Astrocyte of the cerebellum (primary cell): ENCODE data around the gene CCDC88A.

ENCODE experiments used
- DNase-seq: peaks from one replicate; pipeline ENCODE4 v3.0.0-alpha.2; 2011; ENCODE audit warnings: low read depth
- H3K4me3 ChIP-seq: 2 replicates; pipeline ENCODE4 v1.5.1; 2011; ENCODE audit warnings: mild to moderate bottlenecking, low read depth, low read length, moderate library complexity
- in situ Hi-C: cut with HindIII; loops from 2 replicates; pipeline ENCODE4 v1.10.0; 2017; ENCODE audit warnings: low sequenced_read_pairs
- TF ChIP-seq, protein P1 (sequence below): IDR thresholded peaks from 2 replicates; pipeline ENCODE4 v1.5.1; 2012; ENCODE audit warnings: low read length, low read depth, moderate library complexity, mild to moderate bottlenecking; ENCODE audit errors: missing control alignments

The CCDC88A gene, protein sequence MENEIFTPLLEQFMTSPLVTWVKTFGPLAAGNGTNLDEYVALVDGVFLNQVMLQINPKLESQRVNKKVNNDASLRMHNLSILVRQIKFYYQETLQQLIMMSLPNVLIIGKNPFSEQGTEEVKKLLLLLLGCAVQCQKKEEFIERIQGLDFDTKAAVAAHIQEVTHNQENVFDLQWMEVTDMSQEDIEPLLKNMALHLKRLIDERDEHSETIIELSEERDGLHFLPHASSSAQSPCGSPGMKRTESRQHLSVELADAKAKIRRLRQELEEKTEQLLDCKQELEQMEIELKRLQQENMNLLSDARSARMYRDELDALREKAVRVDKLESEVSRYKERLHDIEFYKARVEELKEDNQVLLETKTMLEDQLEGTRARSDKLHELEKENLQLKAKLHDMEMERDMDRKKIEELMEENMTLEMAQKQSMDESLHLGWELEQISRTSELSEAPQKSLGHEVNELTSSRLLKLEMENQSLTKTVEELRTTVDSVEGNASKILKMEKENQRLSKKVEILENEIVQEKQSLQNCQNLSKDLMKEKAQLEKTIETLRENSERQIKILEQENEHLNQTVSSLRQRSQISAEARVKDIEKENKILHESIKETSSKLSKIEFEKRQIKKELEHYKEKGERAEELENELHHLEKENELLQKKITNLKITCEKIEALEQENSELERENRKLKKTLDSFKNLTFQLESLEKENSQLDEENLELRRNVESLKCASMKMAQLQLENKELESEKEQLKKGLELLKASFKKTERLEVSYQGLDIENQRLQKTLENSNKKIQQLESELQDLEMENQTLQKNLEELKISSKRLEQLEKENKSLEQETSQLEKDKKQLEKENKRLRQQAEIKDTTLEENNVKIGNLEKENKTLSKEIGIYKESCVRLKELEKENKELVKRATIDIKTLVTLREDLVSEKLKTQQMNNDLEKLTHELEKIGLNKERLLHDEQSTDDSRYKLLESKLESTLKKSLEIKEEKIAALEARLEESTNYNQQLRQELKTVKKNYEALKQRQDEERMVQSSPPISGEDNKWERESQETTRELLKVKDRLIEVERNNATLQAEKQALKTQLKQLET (N-terminal part only)

DNA sequence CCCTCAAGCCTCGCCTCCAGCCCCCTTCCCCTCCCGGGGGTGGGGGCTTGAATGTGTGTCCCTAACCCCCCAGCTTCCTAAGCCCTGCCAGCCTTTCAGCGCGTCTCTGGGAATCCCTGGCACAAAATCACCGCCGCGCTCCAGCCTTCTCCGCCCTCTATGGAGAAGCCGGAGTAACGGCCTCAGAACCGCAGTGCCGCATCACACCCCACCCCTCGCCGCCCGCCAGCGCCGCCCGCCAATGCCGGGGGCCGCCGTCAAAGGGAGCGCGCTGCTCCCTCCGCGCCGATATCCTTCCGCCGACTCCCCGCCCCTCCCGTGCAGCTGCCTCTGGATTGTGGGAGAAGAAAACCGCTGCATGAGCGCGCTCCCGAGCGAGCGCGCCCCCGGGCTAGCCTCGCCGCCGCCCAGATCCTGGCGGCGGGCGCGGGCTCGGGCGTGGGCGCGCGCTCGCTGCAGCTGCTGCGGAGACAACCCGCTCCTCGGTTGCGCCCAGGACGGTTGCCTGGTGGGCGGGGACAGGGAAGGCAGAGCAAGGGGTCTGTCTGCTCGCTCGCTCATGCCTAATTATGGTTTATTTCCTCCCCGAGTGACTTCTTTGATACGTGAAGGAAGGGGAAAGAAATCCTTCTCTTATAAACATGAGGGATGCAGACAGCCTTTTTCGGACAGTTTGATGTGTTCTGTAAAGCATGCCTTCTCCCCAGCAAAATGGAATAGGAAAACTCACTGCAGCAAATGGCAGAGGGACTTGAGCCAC is at the start of gene CCDC88A:
CCDC88A (minus strand) TSS at position 178 of the 760 bp plus-strand sequence. CDS start 777 bp downstream, outside the sequence.
- H3K4me3 ChIP-seq, result peak within 1 kb of the TSS; percentile 84
- TF ChIP-seq, protein P1, sequence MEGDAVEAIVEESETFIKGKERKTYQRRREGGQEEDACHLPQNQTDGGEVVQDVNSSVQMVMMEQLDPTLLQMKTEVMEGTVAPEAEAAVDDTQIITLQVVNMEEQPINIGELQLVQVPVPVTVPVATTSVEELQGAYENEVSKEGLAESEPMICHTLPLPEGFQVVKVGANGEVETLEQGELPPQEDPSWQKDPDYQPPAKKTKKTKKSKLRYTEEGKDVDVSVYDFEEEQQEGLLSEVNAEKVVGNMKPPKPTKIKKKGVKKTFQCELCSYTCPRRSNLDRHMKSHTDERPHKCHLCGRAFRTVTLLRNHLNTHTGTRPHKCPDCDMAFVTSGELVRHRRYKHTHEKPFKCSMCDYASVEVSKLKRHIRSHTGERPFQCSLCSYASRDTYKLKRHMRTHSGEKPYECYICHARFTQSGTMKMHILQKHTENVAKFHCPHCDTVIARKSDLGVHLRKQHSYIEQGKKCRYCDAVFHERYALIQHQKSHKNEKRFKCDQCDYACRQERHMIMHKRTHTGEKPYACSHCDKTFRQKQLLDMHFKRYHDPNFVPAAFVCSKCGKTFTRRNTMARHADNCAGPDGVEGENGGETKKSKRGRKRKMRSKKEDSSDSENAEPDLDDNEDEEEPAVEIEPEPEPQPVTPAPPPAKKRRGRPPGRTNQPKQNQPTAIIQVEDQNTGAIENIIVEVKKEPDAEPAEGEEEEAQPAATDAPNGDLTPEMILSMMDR, result peak; percentile 34
- DNase-seq, result peak; percentile 93
- in situ Hi-C loops, result loop anchor here (5.0 kb wide), 1 partner anchor 82 kb away; no protein-coding TSS in a partner anchor

DNA sequence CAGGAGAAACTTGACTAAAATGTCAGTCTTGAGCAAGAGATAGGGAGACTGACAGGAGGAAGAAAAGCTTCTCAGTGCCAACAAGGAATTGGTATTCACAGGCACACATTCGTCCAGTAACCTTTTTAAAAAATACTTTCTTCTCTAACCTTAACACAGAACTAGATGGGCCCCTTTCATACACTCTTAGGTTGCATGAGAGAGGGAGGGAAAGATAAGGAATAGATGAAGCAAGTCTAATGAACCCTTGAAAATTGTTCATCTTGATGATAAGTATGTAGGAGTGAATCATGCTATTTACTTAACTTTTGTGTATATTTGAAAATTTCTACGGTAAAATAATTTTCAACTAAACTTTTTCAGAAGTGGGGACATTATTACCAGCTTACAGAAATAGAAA is 42.0 kb upstream of the CCDC88A start:
- TF ChIP-seq, protein P1, result no peak
- in situ Hi-C loops, result no loop called here
- H3K4me3 ChIP-seq, result no peak overlapping the region
- DNase-seq, result no peak

DNA sequence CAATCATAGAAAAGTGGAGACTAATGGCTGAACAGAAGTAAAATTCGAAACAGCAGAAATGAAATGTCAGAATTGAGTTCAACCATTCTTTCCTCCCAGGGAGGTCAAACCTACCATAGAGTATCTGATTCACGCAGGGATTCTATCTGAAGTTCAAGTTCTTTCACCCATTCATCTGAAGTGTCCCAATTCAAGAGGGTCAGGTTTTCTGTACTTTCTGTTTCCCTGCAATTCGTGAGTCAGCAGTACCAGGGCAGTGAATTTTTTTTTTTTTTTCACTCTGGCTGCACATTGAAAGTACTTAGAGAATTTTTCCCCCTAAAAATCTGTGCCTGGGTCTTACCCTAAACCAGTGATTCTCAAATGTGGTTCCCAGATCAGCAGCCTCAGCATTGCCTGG is 40.9 kb upstream of the CCDC88A start:
- in situ Hi-C loops, result no loop called here
- no peak for DNase-seq
- TF ChIP-seq, protein P1, result no peak
- no peak overlapping the region for H3K4me3 ChIP-seq

DNA sequence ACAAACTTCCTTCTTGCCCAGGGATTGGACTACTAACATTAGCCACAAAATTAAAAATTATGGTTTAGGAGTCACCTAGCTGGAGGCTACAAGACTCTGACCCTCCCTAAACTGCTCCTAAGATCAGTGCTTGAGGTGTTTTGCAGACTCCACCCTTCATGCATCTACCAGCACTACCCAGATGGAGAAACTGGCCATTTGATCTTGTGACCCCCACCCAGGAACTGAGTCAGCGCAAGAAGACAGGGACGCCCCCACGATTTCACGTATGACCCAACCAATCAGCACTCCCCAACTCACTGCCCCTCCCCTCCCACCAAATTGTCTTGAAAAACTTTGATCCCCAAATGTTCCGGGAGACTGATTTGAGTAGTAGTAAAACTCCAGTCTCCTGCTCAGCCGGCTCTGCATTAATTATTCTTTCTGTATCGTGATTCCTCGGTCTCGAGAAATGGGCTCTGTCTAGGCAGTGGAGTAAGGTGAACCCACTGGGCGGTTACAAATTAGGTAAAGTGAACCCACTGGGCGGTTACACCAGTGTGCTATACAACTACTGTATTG is 40.1 kb upstream of the CCDC88A start:
- TF ChIP-seq, protein P1, result no peak
- no peak for DNase-seq
- in situ Hi-C loops, result no loop called here
- no peak overlapping the region for H3K4me3 ChIP-seq

DNA sequence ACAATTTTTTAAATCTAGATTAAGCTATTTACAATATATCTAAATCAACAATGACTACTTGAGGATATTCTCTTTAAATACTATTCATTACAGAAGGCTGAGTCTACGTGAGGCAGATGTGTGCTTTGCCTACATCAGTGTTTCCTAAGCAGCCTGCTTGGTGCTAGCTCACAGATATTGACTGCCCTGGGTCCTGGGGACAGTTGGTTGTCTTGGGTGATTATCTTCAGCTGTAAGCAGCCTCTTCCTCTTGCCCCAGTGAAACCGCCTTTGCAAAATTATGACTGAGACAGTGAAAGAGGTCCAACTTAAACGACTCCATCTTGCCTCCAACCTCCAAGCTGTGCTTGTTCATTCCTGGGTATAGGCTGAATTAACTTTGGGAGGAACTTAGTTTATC is 39.6 kb upstream of the CCDC88A start:
- no peak overlapping the region for H3K4me3 ChIP-seq
- no peak for DNase-seq
- in situ Hi-C loops, result no loop called here
- TF ChIP-seq, protein P1, result no peak
